Measurements from ENCODE around the gene TMEM151A.
A peak's percentile ranks its signal among the peaks of the same experiment; 100 is the strongest.

Gene TMEM151A

DNA sequence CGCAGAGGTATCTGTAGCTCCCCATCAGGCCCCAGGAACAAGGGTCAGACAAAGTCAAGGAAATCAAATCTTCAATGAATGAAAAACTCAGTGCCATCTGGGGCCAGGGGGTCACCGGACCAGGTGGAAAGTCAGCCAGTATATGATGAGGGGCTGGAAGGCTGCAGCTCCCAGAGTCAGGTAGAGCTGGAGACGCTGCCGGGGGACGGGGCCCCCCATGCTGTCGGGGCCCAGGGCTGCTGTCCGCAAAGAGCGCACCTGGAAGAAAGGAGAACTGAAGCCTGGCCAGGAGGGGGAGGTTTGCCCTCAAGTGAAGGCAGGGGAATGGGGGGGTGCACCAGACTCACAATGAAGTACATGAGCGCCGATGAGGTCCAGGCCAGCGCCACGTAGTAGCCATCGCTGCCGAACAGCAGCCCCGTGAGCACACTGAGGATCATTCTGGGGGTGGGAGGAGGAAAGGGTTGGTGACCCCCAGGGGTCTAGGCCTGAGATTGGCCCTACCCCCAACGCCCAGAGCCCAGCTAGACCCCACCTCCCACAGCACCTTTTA is 7.1 kb upstream of the TMEM151A start:
- no peak for DNase-seq

DNA sequence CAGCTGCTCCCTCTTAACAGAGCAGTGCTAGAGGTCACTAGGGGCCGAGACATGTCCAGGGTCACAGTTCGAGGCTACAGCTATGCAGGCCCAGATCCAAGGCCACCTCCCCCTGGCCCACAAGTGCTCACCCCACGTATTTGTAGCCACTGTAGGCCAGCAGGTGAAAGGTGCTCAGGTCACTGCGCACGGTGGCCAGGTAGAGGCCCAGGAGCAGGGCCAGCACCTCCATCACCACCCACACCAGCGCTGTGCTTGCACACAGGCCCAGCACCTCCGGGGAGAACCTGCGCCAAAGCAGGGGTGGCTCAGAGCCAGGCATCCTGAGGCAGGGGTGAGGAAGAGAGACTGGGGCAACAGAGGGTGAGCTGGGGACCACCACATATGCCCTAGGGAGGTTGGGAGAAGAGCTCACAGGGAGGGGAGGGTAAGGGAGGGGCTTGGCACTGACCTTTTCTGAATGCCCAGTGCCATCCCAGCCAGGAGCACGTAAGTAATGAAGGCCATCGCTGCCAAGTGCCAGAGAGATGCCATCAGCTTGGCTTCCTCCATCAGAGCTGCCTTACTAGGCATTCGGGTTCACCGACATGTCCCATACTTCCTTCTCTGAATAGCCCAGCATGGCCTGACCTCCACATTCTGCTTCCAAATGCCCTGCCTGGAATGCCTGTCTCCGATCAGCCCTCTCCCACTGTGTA is 6.3 kb upstream of the TMEM151A start:
- DNase-seq, result no peak

DNA sequence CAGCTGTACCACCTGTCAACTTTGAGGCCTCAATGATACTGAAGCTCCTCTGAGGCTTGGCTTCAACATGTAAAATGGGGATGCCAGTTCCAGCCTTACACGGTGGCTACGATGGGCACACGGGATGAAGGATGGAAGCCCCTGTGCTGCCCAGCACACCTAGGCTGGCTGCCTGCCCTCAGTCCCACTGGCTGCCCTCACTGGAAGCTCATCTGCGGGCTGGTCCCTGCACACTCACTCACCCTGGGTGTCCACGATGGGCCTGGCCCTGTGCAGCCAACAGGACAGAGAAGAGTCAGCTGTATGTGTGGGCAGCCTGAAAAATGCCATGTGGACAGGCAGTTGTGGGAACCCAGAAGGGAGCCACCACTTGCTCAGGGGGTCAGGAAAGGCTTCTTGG is 5.0 kb upstream of the TMEM151A start:
- DNase-seq, result no peak

DNA sequence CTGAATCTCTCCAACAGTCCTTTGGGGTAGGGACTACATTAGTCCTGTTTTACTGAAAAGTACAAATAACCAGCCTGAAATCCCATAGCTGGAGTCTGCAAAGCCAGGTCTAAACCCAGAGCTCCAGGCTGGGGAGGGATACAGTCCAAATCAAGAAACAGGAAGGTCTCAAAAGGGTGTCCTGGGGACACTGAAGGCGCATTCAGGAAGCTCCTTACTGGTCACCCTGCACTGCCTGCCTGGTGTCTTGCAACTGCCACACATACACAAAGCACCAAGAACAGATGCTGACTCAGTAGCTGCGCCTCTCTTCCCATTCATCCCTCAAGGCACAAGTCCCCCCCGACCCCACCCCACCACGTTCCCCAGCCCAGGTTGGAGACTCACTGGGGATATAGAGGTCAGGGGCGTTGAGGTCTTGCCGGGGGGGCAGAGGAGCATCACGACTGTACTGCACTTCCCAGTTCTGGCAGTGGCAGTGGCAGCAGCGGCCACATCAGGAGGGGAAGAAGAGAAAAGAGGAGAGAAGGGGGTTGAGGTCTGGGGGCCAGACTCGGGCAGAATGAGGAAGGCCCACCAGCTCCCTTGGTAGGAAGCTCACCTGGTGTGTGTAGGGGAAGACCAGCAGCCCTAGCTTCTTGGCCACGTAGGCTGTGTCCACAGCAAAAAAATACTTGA is 4.3 kb upstream of the TMEM151A start:
- no peak for DNase-seq

DNA sequence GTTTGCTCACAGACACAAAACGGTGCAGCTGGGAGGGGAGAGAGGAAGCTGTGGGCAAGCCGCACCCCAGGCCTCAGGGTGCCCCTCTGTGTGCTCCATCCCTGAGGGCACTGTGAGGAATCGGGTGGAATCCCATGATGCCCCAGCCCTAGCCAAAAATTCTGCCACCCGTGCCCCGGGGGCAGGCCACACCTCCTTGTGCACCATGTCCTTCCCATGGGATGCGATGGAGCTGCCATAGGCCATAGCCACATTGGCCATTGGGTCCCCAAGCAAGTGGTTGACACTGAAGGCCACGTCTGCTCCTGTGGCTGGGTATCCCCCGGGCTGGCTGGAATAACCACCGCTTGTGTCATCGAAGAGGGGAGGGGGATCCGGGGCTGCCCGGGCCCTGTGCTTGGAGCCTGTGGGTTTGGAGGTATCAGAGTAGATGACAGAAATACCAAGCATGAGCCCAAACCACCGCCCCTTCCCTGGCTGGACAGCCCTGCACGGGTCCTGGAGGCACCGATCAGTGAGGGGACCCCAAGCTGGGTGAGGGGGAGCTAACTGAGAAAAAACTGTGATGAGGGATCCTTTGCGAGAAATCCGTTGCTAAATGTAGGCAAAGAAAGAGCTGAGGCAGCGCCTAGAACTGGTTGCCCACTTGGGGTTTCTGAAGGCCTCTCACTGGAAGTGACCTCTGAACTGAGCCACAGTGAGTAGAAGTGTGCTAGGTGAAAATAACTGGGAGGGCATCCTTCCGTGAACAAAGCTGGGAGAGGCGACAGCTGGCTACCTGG is 3.6 kb upstream of the TMEM151A start:
- DNase-seq, result no peak

DNA sequence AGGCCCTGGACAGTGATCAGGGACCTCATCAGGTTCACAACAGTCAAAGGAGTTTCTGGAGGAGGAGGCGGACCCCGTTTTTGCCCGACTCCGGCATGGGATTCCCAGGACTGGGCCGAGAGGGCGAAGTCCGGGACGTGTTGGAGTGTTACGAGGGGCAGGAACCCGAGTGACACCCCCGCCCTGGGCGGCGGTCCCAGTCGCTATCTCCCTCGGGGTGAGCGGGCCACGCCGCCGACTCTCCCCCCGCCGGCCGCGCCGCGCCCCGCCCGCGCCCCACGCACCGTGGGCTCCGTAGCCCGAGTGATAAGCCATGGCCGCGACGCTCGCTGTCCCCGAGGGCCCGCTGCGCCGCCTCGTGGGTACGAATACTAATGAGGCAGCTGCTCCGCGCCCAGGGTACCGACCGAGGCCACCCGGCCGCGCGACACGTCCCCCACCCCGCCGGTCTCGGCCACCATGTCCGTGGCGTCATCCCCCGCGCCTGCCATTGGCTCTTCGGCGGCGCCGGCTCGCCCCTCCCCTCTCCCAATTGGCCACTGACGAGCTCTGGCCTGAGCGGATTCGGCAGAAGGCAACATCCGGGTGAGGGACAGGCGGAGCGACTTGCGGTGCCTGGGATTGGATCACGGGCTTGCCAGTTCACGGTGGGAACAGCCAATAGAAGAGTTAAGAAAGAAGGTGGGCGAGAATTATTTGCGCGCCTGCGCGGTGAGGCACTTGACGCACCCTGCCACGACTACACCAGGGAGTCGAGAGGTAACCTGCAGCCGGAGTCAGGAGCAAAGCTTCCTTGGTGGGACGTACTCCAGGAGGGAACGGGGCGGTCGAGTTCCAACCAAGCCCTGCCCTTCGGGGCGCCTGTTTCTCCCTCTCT is 2.8 kb upstream of the TMEM151A start, which contains the start of gene YIF1A:
TSS of gene YIF1A (minus strand) at position 473 of the 877 bp plus-strand sequence. CDS start at position 315, 158 bp downstream.
- peak; percentile 99 for DNase-seq

DNA sequence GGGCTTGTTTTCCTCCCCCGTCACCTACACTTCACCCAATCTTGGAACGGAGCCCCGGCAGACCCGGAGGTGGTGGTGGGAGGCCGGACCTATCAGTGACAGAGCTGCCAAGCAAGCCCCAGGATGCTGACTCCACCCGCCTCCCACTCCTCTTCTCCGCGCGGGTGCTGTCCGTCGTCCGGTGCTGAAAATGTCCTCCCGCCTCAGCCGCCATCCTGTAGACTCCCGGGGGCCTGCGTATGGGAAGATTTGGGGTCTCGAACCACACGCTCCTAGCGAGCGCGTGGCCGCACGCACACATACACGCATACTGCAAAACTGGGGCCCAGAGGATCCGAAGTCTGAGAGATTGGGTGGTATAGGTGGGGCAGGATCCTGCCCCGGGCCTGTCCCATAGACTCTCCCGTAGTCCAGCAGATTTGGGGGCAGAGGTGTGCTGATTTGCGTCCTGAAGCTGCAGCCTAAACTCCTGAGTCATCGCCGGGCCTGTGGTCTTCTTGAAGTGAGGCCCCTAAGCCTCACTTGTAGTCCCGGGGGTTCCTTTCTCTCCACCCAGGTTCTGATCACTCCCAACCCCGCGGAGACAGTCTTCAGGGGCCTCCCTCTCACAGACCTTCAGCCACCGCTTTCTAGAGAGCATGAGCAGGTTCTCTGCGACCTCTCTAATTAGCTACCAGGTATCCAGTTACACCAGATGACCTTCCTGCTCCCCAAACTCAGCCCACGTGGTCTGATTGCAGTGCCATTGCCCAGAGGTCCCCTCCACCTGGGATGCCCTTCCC is 2.0 kb upstream of the TMEM151A start:
- DNase-seq, result peak; percentile 88

DNA sequence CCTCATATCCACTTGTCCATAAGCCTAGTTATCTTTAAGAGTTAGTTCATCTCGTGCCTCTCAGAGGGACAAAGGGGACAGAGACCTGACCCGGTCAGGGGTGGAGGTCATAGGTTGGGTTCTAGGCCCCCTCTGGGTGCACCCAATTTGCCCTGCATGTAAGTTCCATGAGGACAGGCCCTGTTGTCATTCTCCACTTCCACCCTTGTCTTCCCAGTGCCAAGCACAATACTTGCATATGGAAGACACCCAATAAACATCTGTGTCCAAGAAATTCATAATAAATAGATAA is 1.4 kb upstream of the TMEM151A start:
- DNase-seq, result no peak

DNA sequence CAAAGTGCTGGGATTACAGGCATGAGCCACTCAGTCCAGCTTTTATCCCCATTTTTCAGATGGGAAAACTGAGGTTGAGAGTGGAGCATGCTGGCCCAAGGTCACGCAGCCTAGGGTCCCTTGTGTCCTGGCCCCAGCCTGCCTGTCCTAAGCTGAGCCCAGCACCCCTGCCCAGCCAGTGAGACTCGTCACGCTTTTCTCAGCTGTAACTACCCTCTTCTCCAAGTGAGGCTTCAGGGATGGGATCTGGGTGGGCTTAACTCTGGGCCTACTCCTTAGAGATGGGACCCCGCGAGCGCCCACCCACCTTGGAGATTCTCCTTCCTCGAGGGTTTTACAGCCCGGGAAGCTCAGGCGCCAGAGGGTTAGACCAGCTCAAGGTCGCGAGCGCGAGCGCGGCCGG is 390 bp upstream of the TMEM151A start:
- DNase-seq, result no peak

DNA sequence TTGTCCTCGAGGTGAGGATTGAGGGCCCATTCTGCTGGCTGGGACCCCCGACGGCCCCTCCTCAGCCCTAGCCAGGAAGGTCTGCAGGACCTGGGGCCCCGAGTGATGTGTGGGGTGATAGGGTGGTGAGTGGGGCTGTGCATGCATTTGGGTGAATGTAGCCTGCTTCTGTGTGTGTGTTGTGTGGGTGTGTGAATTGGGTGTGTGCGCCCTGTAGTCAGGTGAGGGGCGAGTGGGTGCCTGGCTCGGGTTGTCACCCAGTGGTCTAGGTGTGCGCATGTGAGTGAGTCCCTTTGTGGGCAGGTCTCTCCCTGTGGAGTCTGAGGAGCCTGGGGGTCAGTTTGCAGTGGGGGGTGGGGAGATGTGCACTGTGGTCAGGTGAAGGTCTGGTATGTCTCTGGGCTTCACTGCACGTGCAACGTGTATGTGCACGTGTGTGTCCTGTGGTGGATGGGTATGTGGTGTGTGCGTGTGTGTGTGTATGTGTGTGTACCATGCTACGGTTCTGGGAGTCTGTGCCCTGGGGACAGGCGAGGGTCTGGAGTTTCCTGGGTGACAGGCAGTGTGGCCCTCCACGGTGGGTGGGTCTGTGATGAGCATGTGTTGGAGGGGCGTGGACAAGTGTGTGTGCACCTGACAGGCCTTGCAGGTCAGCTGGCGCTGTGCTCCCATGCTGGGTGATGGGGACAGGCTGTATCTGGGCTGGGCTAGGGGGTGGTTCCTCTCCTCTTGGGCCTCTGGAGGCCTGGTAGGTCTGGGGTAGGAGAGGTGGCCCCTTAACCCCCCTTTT is 1.0 kb downstream of the TMEM151A start:
- no peak for DNase-seq

DNA sequence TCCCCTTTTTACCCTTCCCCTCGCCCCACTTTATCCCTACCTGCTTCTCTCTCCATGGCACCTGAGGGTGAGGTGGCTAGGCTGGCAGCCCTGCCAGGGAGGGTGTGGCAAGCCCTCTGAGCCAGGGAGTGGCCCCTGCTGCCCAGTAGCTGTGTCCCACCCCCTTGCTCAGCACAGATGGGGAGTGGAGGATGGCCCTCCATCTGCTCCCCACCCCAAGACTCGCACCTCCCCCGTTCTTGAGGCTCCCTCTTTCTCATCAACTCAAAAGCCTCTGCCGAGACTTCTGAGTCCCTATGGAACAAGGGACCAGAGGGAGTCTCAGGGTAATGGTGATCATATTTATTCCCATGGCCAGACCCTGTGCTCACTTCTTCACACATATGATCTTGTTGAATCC is 1.7 kb downstream of the TMEM151A start:
- no peak for DNase-seq

DNA sequence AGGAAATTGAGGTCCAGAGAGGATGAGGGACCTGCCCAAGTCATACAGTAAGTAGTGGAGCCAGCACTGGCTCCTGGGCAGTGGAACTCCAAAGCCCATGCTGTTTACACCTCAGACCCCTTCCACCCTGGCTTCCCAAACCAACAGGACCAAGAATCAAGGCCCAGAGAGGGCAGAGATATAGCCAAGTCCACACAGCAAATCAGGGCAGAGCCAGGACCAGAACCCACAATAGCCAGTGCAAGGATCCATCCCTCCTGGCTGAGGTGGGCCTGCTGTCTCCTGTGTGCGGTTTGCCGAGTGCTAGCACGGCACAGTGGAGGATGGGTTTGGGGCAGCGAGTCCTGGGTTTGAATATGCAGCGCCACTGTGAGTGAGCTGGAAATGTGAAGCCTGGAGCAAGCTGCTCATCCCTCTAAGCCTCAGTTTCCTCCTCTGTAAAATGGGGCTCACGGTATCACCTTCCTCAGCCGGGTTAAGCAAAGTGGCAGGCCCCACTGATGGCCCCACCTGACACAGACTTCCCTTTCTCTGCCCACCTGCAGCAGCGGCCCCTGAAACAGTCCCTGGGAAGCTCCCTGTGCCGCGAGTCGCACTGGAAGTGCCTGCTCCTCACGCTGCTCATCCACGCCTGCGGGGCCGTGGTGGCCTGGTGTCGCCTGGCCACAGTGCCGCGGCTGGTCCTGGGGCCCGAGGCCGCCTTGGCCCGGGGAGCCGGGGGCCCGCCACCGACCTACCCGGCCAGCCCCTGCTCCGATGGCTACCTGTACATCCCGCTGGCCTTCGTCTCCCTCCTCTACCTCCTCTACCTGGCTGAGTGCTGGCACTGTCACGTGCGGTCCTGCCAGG is 2.3 kb downstream of the TMEM151A start:
- DNase-seq, result no peak

DNA sequence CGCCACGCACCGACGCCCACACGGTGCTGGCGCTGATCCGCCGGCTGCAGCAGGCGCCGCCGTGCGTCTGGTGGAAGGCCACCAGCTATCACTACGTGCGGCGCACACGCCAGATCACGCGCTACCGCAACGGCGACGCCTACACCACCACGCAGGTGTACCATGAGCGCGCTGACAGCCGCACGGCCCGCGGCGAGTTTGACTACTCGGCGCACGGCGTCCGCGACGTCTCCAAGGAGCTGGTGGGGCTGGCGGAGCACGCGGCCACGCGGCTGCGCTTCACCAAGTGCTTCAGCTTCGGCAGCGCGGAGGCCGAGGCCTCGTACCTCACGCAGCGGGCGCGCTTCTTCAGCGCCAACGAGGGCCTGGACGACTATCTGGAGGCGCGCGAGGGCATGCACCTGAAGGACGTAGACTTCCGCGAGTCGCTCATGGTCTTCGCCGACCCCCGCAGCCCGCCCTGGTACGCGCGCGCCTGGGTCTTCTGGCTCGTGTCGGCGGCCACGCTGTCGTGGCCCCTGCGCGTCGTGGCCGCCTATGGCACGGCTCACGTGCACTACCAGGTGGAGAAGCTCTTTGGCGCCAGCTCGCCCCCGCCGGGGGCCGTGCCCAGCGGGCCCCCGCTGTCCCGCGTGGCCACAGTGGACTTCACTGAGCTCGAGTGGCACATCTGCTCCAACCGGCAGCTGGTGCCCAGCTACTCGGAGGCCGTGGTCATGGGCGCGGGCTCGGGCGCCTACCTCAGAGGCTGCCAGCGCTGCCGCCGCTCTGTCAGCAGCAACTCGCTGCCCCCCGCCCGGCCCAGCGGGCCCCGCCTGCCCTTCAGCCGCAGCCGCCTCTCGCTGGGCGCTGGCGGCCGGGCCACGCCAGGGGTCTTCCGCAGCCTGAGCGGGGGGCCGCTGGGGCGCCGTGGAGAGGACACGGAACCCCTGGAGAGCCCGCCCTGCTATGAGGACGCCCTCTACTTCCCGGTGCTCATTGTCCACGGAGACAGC is 3.2 kb downstream of the TMEM151A start:
- no peak for DNase-seq

DNA sequence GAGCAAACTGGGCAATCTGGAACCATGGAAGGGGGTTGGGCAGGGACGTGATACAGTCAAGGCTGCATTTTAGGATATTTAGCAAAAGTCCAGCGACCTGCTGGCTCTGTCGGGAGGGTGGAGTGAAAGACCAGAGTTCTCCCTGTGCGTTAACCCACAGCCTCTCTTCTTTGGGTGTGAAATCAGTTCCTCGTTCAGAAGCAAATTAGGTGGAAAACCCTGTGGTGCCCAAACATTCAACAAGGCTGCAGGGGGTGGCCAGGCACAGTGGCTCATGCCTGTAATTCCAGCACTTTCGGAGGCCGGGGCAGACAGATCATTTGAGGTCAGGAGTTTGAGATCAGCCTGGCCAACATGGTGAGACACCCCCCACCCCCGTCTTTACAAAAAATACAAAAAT is 5.9 kb downstream of the TMEM151A start:
- no peak for DNase-seq

DNA sequence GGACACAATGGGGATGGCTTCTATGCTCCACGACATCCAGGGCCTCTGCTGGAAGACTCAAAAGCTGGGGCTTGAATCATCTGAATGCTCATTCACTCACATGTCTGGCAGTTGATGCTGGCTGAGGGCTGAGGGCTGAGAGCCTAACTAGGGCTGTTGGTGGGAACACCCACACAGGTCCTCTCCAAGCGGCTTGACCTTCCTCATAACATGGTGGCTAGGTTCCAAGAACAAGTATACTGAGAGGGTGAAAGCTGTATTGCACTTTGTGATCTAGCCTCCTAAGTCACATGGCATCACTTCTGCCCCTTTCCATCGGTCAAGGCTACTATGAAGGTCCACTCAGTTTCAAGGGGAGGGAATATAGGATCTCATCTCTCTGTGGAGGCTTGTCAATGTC is 7.5 kb downstream of the TMEM151A start:
- no peak for DNase-seq

DNA sequence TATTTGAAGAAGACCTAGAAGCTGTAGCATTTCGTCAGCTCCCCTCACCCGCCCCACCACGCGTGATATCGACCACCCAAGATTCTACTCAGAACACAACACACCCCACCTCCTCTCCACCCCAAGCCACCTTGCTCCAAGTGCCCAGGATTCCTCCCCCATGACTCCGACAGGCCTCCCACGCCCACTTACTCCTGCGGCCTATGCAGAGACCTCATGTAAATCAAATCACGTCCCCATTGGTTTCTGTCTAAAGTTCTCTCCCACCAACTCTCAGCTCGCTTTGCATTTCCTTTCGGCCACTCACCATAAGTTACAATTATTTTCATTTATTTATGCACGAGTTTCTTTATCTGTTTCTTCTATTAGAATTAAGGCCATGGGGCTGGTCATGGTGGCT is 11.0 kb downstream of the TMEM151A start:
- DNase-seq, result no peak

DNA sequence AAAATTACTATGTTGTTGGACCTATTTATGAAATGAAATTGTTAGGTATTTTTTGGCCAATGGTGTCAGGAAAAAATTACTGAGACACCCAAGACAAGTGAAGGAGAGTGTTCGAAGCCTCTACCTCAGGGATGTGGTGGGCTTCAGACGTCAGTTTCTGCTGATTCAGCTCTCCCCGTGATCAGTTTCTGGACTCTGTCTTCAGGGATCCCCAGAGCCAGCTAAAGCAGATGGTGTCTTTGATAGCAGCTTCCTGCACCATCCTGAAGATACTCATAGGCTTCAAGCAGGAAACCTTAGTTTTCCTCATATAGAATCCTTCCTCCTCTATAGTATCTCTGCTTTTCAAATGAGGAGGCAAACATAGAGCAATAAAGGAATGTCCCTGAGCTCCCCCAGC is 17.8 kb downstream of the TMEM151A start:
- DNase-seq, result no peak

DNA sequence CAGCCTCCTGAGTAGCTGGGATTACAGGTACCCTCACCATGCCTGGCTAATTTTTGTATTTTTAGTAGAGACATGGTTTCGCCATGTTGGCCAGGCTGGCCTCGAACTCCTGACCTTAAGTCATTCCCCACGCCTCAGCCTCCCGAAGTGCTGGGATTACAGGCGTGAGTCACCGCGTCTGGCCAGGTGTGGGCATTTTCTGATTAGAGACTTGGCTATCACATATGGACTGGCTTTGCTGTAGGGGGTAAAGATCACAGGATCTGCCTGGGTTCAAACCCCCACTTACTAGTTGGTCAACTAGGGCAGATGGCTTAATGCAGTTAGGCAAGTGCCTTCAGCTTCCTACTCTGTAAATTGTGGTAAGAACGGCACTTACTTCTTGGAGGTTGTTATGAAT is 18.6 kb downstream of the TMEM151A start:
- no peak for DNase-seq

Measured in stimulated activated naive CD4-positive, alpha-beta T cell treated with Interleukin-2 at 50 U/mL for 16 hours (primary cell).